Fibroblast of skin of scalp (primary cell): ENCODE results near the gene RBMS2.

Source experiments
- DNase-seq: peaks from one replicate; pipeline ENCODE4 v3.0.0-alpha.2; 2013

The RBMS2 gene

GRCh38 chr12:56632701-56633467 lies 111.3 kb downstream of the RBMS2 start:
- no peak for DNase-seq

- DNase-seq, result no peak
Observed at GRCh38 chr12:56633468-56634241, 112.0 kb downstream of the RBMS2 start.

GRCh38 chr12:56634242-56634836 lies 112.7 kb downstream of the RBMS2 start:
- no peak for DNase-seq

GRCh38 chr12:56634837-56635791 lies 113.5 kb downstream of the RBMS2 start:
- DNase-seq, result peak; percentile 82

GRCh38 chr12:56635806-56636674 lies 114.4 kb downstream of the RBMS2 start:
- peak; percentile 89 for DNase-seq

GRCh38 chr12:56636675-56637540 lies 115.3 kb downstream of the RBMS2 start:
- DNase-seq, result peak; percentile 100

- no peak for DNase-seq
Observed at GRCh38 chr12:56637621-56638020, 116.0 kb downstream of the RBMS2 start.

- no peak for DNase-seq
Observed at GRCh38 chr12:56641219-56641618, 119.6 kb downstream of the RBMS2 start.

GRCh38 chr12:56644654-56645053 lies 123.0 kb downstream of the RBMS2 start:
- no peak for DNase-seq

- no peak for DNase-seq
Observed at GRCh38 chr12:56645201-56645716, 123.6 kb downstream of the RBMS2 start.
